Thyroid gland (tissue), 4 donors: ENCODE data around the gene ZNF19.

Experiments used
- POLR2A ChIP-seq, 2 donors: fragments of 450-650 bp; IDR thresholded peaks; one replicate each; pipeline ENCODE4 v1.6.1; 2017; ENCODE audit warnings: antibody characterized with exemption in 2 of 2, mild to moderate bottlenecking in 2 of 2, moderate library complexity in 1 of 2
- TF ChIP-seq, protein P1 (sequence below), 6 experiments: fragments of 200-600 bp in 3 of 6; fragments of 450-650 bp in 3 of 6; sonication (generic) in 3 of 6; IDR thresholded peaks; one replicate each; pipeline ENCODE4 v1.5.1; 2016 to 2019; ENCODE audit warnings: antibody characterized with exemption in 6 of 6, mild to moderate bottlenecking in 2 of 6, inconsistent platforms in 1 of 6, moderate library complexity in 1 of 6

DNA sequence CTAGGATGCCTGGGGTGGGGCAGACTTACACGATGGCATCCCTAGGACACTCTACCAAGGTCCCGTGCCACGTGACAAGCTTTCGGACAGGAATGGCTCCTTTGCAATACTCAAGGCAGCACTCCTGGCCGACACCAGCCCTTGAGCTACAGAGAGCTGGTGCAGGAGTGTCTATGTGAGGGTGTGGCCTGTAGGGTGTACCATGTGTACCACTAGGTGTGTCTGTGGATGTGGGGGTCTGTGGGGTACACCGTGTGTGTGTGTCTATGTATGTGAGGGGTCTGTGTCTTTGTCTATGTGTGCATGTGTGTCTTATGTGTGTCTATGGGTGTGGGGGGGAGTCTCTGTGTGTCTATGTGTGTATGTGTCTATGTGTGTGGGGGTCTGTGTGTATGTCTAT, 45.4 kb downstream of the ZNF19 start:
- TF ChIP-seq, protein P1, sequence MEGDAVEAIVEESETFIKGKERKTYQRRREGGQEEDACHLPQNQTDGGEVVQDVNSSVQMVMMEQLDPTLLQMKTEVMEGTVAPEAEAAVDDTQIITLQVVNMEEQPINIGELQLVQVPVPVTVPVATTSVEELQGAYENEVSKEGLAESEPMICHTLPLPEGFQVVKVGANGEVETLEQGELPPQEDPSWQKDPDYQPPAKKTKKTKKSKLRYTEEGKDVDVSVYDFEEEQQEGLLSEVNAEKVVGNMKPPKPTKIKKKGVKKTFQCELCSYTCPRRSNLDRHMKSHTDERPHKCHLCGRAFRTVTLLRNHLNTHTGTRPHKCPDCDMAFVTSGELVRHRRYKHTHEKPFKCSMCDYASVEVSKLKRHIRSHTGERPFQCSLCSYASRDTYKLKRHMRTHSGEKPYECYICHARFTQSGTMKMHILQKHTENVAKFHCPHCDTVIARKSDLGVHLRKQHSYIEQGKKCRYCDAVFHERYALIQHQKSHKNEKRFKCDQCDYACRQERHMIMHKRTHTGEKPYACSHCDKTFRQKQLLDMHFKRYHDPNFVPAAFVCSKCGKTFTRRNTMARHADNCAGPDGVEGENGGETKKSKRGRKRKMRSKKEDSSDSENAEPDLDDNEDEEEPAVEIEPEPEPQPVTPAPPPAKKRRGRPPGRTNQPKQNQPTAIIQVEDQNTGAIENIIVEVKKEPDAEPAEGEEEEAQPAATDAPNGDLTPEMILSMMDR (IDR thresholded peaks at IDR 0.05) = no peak
- TF ChIP-seq POLR2A (IDR thresholded peaks at IDR 0.05) = no peak
